HEK293 (cell line): ENCODE results near the gene PLEKHG5.

ENCODE experiments used
- CTCF ChIA-PET: fragments of 350-600 bp; formaldehyde crosslinking; extraction: SDS; loops from one replicate; lab custom pipeline; 2021; ENCODE audit warnings: antibody characterized with exemption; lab: Yijun Ruan, JAX
- POLR2A ChIA-PET: fragments of 300-600 bp; formaldehyde crosslinking; extraction: SDS; loops from one replicate; lab custom pipeline; 2020; ENCODE audit warnings: antibody characterized with exemption, inconsistent platforms; lab: Yijun Ruan, JAX
- H3K27ac ChIP-seq: fragments of 200-500 bp; sonication (Bioruptor generic); 2 replicates; pipeline ENCODE4 v1.5.1; 2014; ENCODE audit warnings: low read depth, low read length, control low read depth, inconsistent platforms; ENCODE audit errors: extremely low read depth
- H3K36me3 ChIP-seq, 2 experiments: fragments of 200-500 bp in 1 of 2; sonication (Bioruptor generic) in 1 of 2; 1 replicate in 1 of 2; 2 replicates in 1 of 2; pipeline ENCODE4 v1.5.1; 2014 to 2017; ENCODE audit warnings: inconsistent platforms in 2 of 2, low read length in 2 of 2; ENCODE audit not compliant: control insufficient read depth in 2 of 2, insufficient read depth in 1 of 2
- H3K4me1 ChIP-seq: fragments of 200-500 bp; sonication (Bioruptor generic); 2 replicates; pipeline ENCODE4 v1.5.1; 2014; ENCODE audit warnings: mild to moderate bottlenecking, low read length, inconsistent platforms; ENCODE audit not compliant: control insufficient read depth, insufficient read depth
- H3K4me3 ChIP-seq: 2 replicates; pipeline ENCODE4 v1.5.1; 2011; ENCODE audit warnings: low read depth, mild to moderate bottlenecking, control low read depth, low read length, moderate library complexity
- H3K9me3 ChIP-seq: fragments of 200-500 bp; sonication (Bioruptor generic); 2 replicates; pipeline ENCODE4 v1.5.1; 2014; ENCODE audit warnings: low read depth, low read length, inconsistent platforms; ENCODE audit not compliant: control insufficient read depth, insufficient read depth
- GLIS2 ChIP-seq: fragments of 450-650 bp; formaldehyde crosslinking; IDR thresholded peaks from 2 replicates; pipeline ENCODE4 v1.5.1; 2016; ENCODE audit warnings: missing biosample characterization, missing genetic modification characterization
- HIC1 ChIP-seq: fragments of 450-650 bp; formaldehyde crosslinking; IDR thresholded peaks from 2 replicates; pipeline ENCODE4 v1.5.1; 2016; ENCODE audit warnings: missing biosample characterization, missing genetic modification characterization
- PATZ1 ChIP-seq: fragments of 450-650 bp; formaldehyde crosslinking; IDR thresholded peaks from 2 replicates; pipeline ENCODE4 v1.5.1; 2016; ENCODE audit warnings: missing biosample characterization, missing genetic modification characterization
- PRDM10 ChIP-seq: fragments of 450-650 bp; formaldehyde crosslinking; IDR thresholded peaks from 2 replicates; pipeline ENCODE4 v1.5.1; 2016; ENCODE audit warnings: missing biosample characterization, missing genetic modification characterization
- SP3 ChIP-seq: fragments of 450-650 bp; formaldehyde crosslinking; IDR thresholded peaks from 2 replicates; pipeline ENCODE4 v1.5.1; 2016; ENCODE audit warnings: missing biosample characterization, missing genetic modification characterization
- TRIM28 ChIP-seq: IDR thresholded peaks from 2 replicates; pipeline ENCODE4 v1.6.1; 2011; ENCODE audit warnings: low read length, control low read depth, borderline replicate concordance
- ZFP37 ChIP-seq: fragments of 450-650 bp; formaldehyde crosslinking; IDR thresholded peaks from 2 replicates; pipeline ENCODE4 v1.5.1; 2016; ENCODE audit warnings: missing biosample characterization, missing genetic modification characterization
- ZNF10 ChIP-seq: fragments of 450-650 bp; formaldehyde crosslinking; IDR thresholded peaks from 2 replicates; pipeline ENCODE4 v1.5.1; 2017; ENCODE audit warnings: missing biosample characterization, missing genetic modification characterization
- ZNF26 ChIP-seq: fragments of 450-650 bp; formaldehyde crosslinking; IDR thresholded peaks from 2 replicates; pipeline ENCODE4 v1.5.1; 2016; ENCODE audit warnings: missing biosample characterization, missing genetic modification characterization
- ZNF423 ChIP-seq: fragments of 450-650 bp; formaldehyde crosslinking; IDR thresholded peaks from 2 replicates; pipeline ENCODE4 v1.5.1; 2016; ENCODE audit warnings: missing biosample characterization, missing genetic modification characterization
- ZNF530 ChIP-seq: fragments of 450-650 bp; formaldehyde crosslinking; IDR thresholded peaks from 2 replicates; pipeline ENCODE4 v1.5.1; 2016; ENCODE audit warnings: low read depth, missing biosample characterization, missing genetic modification characterization
- TF ChIP-seq, protein P1 (sequence below): fragments of 450-650 bp; formaldehyde crosslinking; optimal IDR thresholded peaks from 2 replicates; pipeline ENCODE3; 2016; ENCODE audit warnings: missing biosample characterization, mild to moderate bottlenecking, missing genetic modification characterization
- TF ChIP-seq, protein P2 (sequence below): sonication (generic); formaldehyde crosslinking; IDR thresholded peaks from 2 replicates; pipeline ENCODE4 v1.8.1; 2022; ENCODE audit warnings: mild to moderate bottlenecking, moderate library complexity, missing genetic modification reagents

The PLEKHG5 gene

DNA sequence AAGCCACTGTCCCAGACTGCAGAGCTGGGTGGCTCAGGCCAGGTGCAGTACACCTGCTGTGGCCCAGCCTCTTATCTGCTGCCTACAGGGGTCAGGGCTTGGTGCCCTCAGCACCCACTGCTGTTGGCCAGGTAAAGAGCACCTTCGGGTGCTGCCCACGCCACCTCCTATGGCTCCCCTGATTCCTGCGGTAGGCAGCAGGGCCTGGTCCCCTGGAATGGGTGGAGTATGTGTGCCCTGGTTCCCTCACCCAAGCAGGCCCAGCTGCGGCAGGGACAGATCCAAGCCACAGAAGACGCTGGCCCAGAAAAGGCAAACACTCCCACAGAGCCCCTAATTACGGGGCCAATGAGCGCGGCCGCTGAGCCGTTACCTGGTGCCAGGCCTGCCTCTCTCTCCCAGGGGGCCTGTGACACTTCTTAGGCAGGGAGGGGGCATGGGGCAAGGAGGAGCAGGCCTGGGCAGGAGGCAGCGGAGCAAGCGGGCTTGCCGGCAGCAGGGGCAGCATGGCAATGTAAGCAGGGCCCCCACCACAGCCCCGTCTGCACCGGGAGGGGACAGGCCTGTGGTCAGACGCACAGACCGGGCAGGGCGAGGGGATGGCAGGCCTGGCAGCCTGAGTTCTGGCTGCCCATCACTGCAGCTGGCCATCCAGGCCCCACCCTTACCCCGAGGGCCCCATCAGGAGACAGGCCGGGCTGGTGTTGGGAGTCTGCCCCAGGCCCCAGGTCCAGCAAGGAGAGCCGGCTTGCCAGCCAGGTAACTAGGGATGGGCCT is 47.9 kb downstream of the PLEKHG5 start:
- ChIA-PET POLR2A (no interaction called here), CTCF (interaction anchor here (0.6 to 8.7 kb wide), 4 partner anchors 23 to 769 kb away, joined by 3 to 117 read pairs (median 3); partner anchors contain the start of gene HES2)
- Histone ChIP-seq H3K9me3 (no peaks in the 10 kb centered on the region), H3K4me1 (no peaks in the 10 kb centered on the region), H3K27ac (no peak overlapping the region), H3K36me3 (no peaks in the 10 kb centered on the region), H3K4me3 (no peak overlapping the region)
- TF ChIP-seq ZNF10 (no peak), ZNF423 (tag by site-specific recombination) (peak; percentile 81), ZNF530 (tag by site-specific recombination) (no peak)
- TF ChIP-seq, protein P1, sequence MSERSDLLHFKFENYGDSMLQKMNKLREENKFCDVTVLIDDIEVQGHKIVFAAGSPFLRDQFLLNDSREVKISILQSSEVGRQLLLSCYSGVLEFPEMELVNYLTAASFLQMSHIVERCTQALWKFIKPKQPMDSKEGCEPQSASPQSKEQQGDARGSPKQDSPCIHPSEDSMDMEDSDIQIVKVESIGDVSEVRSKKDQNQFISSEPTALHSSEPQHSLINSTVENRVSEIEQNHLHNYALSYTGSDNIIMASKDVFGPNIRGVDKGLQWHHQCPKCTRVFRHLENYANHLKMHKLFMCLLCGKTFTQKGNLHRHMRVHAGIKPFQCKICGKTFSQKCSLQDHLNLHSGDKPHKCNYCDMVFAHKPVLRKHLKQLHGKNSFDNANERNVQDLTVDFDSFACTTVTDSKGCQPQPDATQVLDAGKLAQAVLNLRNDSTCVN (tag by site-specific recombination), result no peak

DNA sequence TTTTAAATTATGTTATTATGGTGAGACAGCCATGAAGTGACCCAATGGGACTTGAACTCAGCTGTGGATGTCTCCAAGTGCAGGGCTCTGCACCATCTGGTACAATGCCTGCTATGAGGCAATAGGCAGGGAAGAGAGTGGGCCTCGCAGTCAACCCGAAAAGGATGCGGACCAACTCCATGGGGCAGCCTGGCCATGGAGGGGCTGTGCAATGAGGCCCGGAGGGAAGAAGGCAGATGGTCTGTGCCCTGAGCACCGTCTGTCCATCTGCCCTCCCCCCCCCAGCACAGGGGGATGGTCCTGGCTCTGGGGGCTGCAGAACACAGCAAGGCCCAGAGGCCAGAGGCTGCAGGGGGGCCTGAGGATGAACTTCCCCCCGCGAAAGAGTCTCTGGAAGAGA is 49.9 kb downstream of the PLEKHG5 start:
- H3K9me3 ChIP-seq, result no peaks in the 10 kb centered on the region
- H3K36me3 ChIP-seq, result no peaks in the 10 kb centered on the region
- no peak overlapping the region for H3K27ac ChIP-seq
- CTCF ChIA-PET, result interaction anchor here (1.0 to 8.7 kb wide), 7 partner anchors 10 to 194 kb away, joined by 3 to 117 read pairs (median 4); partner anchors contain the start of gene HES2
- no peak overlapping the region for H3K4me3 ChIP-seq
- no peaks in the 10 kb centered on the region for H3K4me1 ChIP-seq
- POLR2A ChIA-PET, result no interaction called here
- TF ChIP-seq GLIS2, result 0 out of 2 replicates have a peak, but pooled peaks have one; percentile 9
- TF ChIP-seq ZFP37, result no peak

- Histone ChIP-seq H3K9me3 (no peaks in the 10 kb centered on the region), H3K4me1 (no peaks in the 10 kb centered on the region), H3K27ac (no peak overlapping the region), H3K36me3 (no peaks in the 10 kb centered on the region), H3K4me3 (peak overlapping the region; percentile 38)
- CTCF ChIA-PET, result interaction anchor here (0.6 to 8.7 kb wide), 12 partner anchors 9 to 224 kb away, joined by 3 to 117 read pairs (median 4); partner anchors contain the start of gene HES2
- POLR2A ChIA-PET, result no interaction called here
- TF ChIP-seq SP3 (peak; percentile 41; the same call in 1 of the 2 replicates), ZNF26 (tag by site-specific recombination) (no peak), PRDM10 (tag by site-specific recombination) (peak; percentile 47; the same call in 1 of the 2 replicates), HIC1 (0 out of 2 replicates have a peak, but pooled peaks have one; percentile 13), GLIS2 (peak; percentile 70; the same call in 1 of the 2 replicates), TRIM28 (no peak), PATZ1 (tag by site-specific recombination) (peak; percentile 18; the same call in 1 of the 2 replicates)
- TF ChIP-seq, protein P2, sequence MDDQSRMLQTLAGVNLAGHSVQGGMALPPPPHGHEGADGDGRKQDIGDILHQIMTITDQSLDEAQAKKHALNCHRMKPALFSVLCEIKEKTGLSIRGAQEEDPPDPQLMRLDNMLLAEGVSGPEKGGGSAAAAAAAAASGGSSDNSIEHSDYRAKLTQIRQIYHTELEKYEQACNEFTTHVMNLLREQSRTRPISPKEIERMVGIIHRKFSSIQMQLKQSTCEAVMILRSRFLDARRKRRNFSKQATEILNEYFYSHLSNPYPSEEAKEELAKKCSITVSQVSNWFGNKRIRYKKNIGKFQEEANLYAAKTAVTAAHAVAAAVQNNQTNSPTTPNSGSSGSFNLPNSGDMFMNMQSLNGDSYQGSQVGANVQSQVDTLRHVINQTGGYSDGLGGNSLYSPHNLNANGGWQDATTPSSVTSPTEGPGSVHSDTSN (CRISPR knock-in tag), result peak; percentile 44; the same call in 1 of the 2 replicates
Observed at GRCh38 chr1:6440198-6441126, 51.0 kb downstream of the PLEKHG5 start.
